Endothelial cell of umbilical vein (primary cell): ENCODE data around the gene ZBTB48. TPM values are rescaled to one million over a fixed set of nuclear protein-coding genes. Genes with fewer than 3 reads are reported as not detected.

Source experiments
- BruUV-seq: library from RNA; stranded (reverse); fragments of 400-500 nt; replicated peaks from 2 replicates; lab custom pipeline; 2021; lab: Mats Ljungman, UMichigan
- CTCF ChIA-PET: fragments of 300-600, 350-600 bp; sonication (Branson Sonifier 250); formaldehyde crosslinking; loops from one replicate; lab custom pipeline; 2021; ENCODE audit warnings: antibody characterized with exemption, inconsistent platforms; lab: Charles Lee
- POLR2A ChIA-PET: fragments of 300-600, 350-600 bp; sonication (Branson Sonifier 250); formaldehyde crosslinking; loops from one replicate; lab custom pipeline; 2021; ENCODE audit warnings: antibody characterized with exemption, inconsistent platforms; lab: Charles Lee
- DNase-seq: peaks from one replicate; pipeline ENCODE4 v3.0.0-alpha.2; 2011; ENCODE audit warnings: low read depth, low spot score
- FAIRE-seq: peaks from 2 replicates; lab custom pipeline; 2011; peaks lifted over from hg19 to GRCh38; lab: Jason Lieb, UNC
- H2AFZ ChIP-seq: 2 replicates; pipeline ENCODE4 v1.6.0; 2012; ENCODE audit warnings: low read depth, low read length, control low read depth, inconsistent platforms
- H3K27ac ChIP-seq: 2 replicates; pipeline ENCODE4 v1.5.1; 2011; ENCODE audit warnings: low read depth, mild to moderate bottlenecking, control low read depth, low read length, moderate library complexity; ENCODE audit not compliant: insufficient read depth
- H3K27me3 ChIP-seq, 2 experiments: 2 replicates each; pipeline versions ENCODE4 v1.6.0 to v1.6.1; 2011; ENCODE audit warnings: low read length in 2 of 2, mixed read lengths in 1 of 2; ENCODE audit not compliant: control insufficient read depth in 2 of 2, insufficient read depth in 2 of 2
- H3K36me3 ChIP-seq, 2 experiments: 2 replicates in 1 of 2; 3 replicates in 1 of 2; pipeline ENCODE4 v1.5.1; 2011; ENCODE audit warnings: low read length in 2 of 2, mild to moderate bottlenecking in 1 of 2, moderate library complexity in 1 of 2; ENCODE audit not compliant: control insufficient read depth in 2 of 2, insufficient read depth in 2 of 2; ENCODE audit errors: extremely low read depth in 1 of 2
- H3K4me1 ChIP-seq: 3 replicates; pipeline ENCODE4 v1.5.1; 2011; ENCODE audit warnings: mild to moderate bottlenecking, low read length; ENCODE audit not compliant: control insufficient read depth, insufficient read depth; ENCODE audit errors: extremely low read depth
- H3K4me2 ChIP-seq: 2 replicates; pipeline ENCODE4 v1.6.1; 2011; ENCODE audit warnings: low read length, control low read depth, mixed read lengths; ENCODE audit not compliant: insufficient read depth
- H3K4me3 ChIP-seq, 3 experiments: fragments of 200-600 bp in 1 of 3; sonication (generic), shearing (Covaris generic) in 1 of 3; replicated peaks in 1 of 3; 2 replicates each; pipeline ENCODE4 v1.5.1; 2011 to 2016; ENCODE audit warnings: control low read depth in 3 of 3, low read length in 3 of 3, mild to moderate bottlenecking in 2 of 3, inconsistent platforms in 1 of 3, low read depth in 1 of 3, moderate library complexity in 1 of 3; ENCODE audit not compliant: insufficient read depth in 1 of 3
- H3K79me2 ChIP-seq: 2 replicates; pipeline ENCODE4 v1.6.0; 2012; ENCODE audit warnings: low read length, inconsistent platforms; ENCODE audit not compliant: control insufficient read depth, insufficient read depth
- H3K9ac ChIP-seq: replicated peaks from 2 replicates; pipeline ENCODE3; 2011; ENCODE audit warnings: low read length, control low read depth; ENCODE audit not compliant: insufficient read depth; ENCODE audit errors: extremely low read depth
- H3K9me1 ChIP-seq: replicated peaks from 3 replicates; pipeline ENCODE4 v1.6.0; 2011; ENCODE audit warnings: mild to moderate bottlenecking, low read length; ENCODE audit not compliant: control insufficient read depth, insufficient read depth; ENCODE audit errors: extremely low read depth
- H3K9me3 ChIP-seq: replicated peaks from 2 replicates; pipeline ENCODE4 v1.5.1; 2012; ENCODE audit warnings: low read length, inconsistent platforms; ENCODE audit not compliant: control insufficient read depth, insufficient read depth
- H4K20me1 ChIP-seq: replicated peaks from 2 replicates; pipeline ENCODE3; 2011; ENCODE audit warnings: mild to moderate bottlenecking, low read length; ENCODE audit not compliant: control insufficient read depth, insufficient read depth; ENCODE audit errors: extremely low read depth
- EZH2 ChIP-seq: IDR thresholded peaks from 2 replicates; pipeline ENCODE4 v1.6.1; 2012; ENCODE audit warnings: borderline replicate concordance, low read depth, mild to moderate bottlenecking, moderate library complexity, low read length, inconsistent platforms; ENCODE audit not compliant: severe bottlenecking
- FOS ChIP-seq: IDR thresholded peaks from 2 replicates; pipeline ENCODE4 v1.6.1; 2011; ENCODE audit warnings: mild to moderate bottlenecking, low read length, moderate library complexity, borderline replicate concordance; ENCODE audit not compliant: insufficient read depth
- GATA2 ChIP-seq: IDR thresholded peaks from 2 replicates; pipeline ENCODE4 v1.7.0; 2011; ENCODE audit warnings: low read depth, mild to moderate bottlenecking, moderate library complexity, mixed read lengths, low read length; ENCODE audit not compliant: insufficient read length, insufficient read depth
- JUN ChIP-seq: IDR thresholded peaks from 2 replicates; pipeline ENCODE4 v1.6.1; 2011; ENCODE audit warnings: borderline replicate concordance, low read depth; ENCODE audit not compliant: insufficient read length, insufficient read depth
- MYC ChIP-seq: IDR thresholded peaks from one replicate; pipeline ENCODE4 v1.6.1; 2011; ENCODE audit warnings: mild to moderate bottlenecking, low read depth, low read length
- POLR2A ChIP-seq: IDR thresholded peaks from 2 replicates; pipeline ENCODE4 v1.6.1; 2012; ENCODE audit warnings: low read depth, mild to moderate bottlenecking, control low read depth, low read length
- POLR2AphosphoS5 ChIP-seq: IDR thresholded peaks from 2 replicates; pipeline ENCODE4 v1.6.1; 2012; ENCODE audit warnings: low read depth, mild to moderate bottlenecking, control low read depth, low read length, moderate library complexity; ENCODE audit not compliant: insufficient read depth
- dilution Hi-C: fragments of 300-500 bp; cut with MboI; formaldehyde crosslinking; loops from one replicate; pipeline ENCODE4 v1.15.0; 2019; ENCODE audit warnings: low sequenced_read_pairs; ENCODE audit not compliant: extremely low pct_ligation_motif_present
- intact Hi-C: fragments of 100-400 bp; cut with micrococcal nuclease; formaldehyde crosslinking; loops from one replicate; pipeline ENCODE4 v1.10.0; 2022
- polyA plus RNA-seq, 4 experiments: library from polyadenylated mRNA; depleted of rRNA in 3 of 4; stranded (reverse) in 3 of 4; unstranded in 1 of 4; fragments of >200 nt; gene quantifications; 2 replicates each; pipeline versions ENCODE4 v1.2.1 to v1.2.3, GENCODE V29; 2011 to 2012; ENCODE audit warnings: missing spikeins in 1 of 4
- total RNA-seq: library from RNA; stranded (reverse); gene quantifications from 2 replicates; pipeline ENCODE4 v1.2.3, GENCODE V29; 2021
- TF ChIP-seq, protein P1 (sequence below), 2 donors: IDR thresholded peaks; 1 replicate in 1 of 2; 2 replicates in 1 of 2; pipeline ENCODE4 v1.5.1; 2011; ENCODE audit warnings: low read length in 2 of 2, mild to moderate bottlenecking in 2 of 2, moderate library complexity in 2 of 2, control low read depth in 1 of 2, inconsistent platforms in 1 of 2, low read depth in 1 of 2; ENCODE audit not compliant: insufficient read depth in 1 of 2; ENCODE audit errors: extremely low read depth in 1 of 2
- TF ChIP-seq, protein P2 (sequence below): IDR thresholded peaks from 2 replicates; pipeline ENCODE4 v1.6.1; 2011; ENCODE audit not compliant: insufficient read depth, insufficient read length

Gene ZBTB48
- total and polyA plus RNA-seq, 2 donors (not counting 3 experiments of a cell fraction or from before 2014, with no cell fraction given): 20.9 to 25.1 TPM

DNA sequence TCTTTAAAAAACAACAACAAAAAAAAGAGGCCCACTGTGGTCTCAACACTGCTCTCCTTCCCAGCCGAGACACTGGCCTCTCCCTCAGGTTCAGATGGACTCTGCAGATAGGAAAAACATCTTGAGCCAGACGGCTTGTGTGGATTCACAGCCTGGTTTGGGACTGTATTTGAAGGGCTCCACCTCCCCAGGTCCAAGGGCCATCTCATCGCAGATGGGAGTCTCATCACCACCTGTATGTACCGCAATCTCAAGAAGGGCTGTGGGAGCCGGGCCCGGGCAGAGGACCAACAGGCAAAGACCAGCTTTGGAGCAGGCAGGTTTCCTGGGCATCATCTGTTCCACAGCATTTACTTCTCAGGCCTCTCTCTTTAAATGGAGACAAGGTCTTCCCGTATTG is 10.3 kb downstream of the ZBTB48 start:
- no peaks in the 10 kb centered on the region for H3K79me2 ChIP-seq
- DNase-seq: no peak
- H3K4me2 ChIP-seq: no peak overlapping the region
- no peaks in the 10 kb centered on the region for H4K20me1 ChIP-seq
- no peaks in the 10 kb centered on the region for H3K9me3 ChIP-seq
- dilution Hi-C loops (no loop called here), intact Hi-C loops (no loop called here)
- TF ChIP-seq POLR2AphosphoS5: peak; percentile 20
- TF ChIP-seq, protein P1, sequence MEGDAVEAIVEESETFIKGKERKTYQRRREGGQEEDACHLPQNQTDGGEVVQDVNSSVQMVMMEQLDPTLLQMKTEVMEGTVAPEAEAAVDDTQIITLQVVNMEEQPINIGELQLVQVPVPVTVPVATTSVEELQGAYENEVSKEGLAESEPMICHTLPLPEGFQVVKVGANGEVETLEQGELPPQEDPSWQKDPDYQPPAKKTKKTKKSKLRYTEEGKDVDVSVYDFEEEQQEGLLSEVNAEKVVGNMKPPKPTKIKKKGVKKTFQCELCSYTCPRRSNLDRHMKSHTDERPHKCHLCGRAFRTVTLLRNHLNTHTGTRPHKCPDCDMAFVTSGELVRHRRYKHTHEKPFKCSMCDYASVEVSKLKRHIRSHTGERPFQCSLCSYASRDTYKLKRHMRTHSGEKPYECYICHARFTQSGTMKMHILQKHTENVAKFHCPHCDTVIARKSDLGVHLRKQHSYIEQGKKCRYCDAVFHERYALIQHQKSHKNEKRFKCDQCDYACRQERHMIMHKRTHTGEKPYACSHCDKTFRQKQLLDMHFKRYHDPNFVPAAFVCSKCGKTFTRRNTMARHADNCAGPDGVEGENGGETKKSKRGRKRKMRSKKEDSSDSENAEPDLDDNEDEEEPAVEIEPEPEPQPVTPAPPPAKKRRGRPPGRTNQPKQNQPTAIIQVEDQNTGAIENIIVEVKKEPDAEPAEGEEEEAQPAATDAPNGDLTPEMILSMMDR (IDR thresholded peaks at IDR 0.05; ENCODE audit: extremely low read depth in 1 of 2, insufficient read depth in 1 of 2, low read depth in 1 of 2, low read length in 2 of 2): no peak
- H3K27me3 ChIP-seq: no peaks in the 10 kb centered on the region
- H2AFZ ChIP-seq: no peak overlapping the region
- H3K4me3 ChIP-seq: no peak overlapping the region
- no peak overlapping the region for H3K27ac ChIP-seq
- H3K9me1 ChIP-seq: no peaks in the 10 kb centered on the region
- CTCF ChIA-PET: interaction anchor here (0.7 kb wide), 1 partner anchor 18 kb away, joined by 3 read pairs; no protein-coding TSS in a partner anchor
- no peak overlapping the region for H3K9ac ChIP-seq
- peaks cover 2 to 35% of the 10 kb centered on the region in 2 experiments for H3K36me3 ChIP-seq
- POLR2A ChIA-PET: interaction anchor here (0.6 to 1.2 kb wide), 2 partner anchors 10 to 42 kb away, joined by 4 to 5 read pairs; no protein-coding TSS in a partner anchor
- no peaks in the 10 kb centered on the region for H3K4me1 ChIP-seq
- BruUV-seq: no TSS peak
- no peak for FAIRE-seq

DNA sequence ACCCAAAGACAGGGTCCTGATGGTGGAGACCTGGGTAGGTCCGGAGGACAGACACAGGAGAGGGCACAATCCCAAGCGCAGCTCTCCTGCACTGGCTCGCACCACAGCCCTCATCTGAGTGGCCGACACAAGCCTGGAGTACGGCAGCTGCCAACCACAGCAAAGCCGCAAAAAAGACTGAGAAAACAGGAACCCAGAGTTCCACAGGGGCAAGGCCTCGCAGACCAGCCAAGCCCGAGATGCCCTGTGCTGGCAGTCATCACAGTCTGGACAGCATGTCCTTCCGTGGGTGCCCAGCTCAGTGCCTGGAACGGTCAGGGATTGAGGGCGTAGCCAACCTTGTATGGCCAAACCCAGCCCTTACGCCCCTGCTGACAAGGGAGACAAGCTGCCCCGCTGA is 11.4 kb downstream of the ZBTB48 start:
- TF ChIP-seq EZH2: no peak
- TF ChIP-seq, protein P2, sequence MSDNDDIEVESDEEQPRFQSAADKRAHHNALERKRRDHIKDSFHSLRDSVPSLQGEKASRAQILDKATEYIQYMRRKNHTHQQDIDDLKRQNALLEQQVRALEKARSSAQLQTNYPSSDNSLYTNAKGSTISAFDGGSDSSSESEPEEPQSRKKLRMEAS: no peak
- no peak for TF ChIP-seq POLR2A
- no peak for TF ChIP-seq MYC
- TF ChIP-seq, protein P1 (IDR thresholded peaks at IDR 0.05; ENCODE audit: extremely low read depth in 1 of 2, insufficient read depth in 1 of 2, low read depth in 1 of 2, low read length in 2 of 2): no peak
- no peak for TF ChIP-seq JUN
- no peak for TF ChIP-seq FOS
- TF ChIP-seq POLR2AphosphoS5: no peak
- no peak for TF ChIP-seq GATA2
- Histone ChIP-seq H3K36me3 (peaks cover 4 to 40% of the 10 kb centered on the region in 2 experiments), H3K79me2 (peaks cover 4% of the 10 kb centered on the region), H3K27me3 (no peaks in the 10 kb centered on the region), H3K4me3 (no peak overlapping the region), H4K20me1 (no peaks in the 10 kb centered on the region), H3K27ac (no peak overlapping the region), H3K4me1 (no peaks in the 10 kb centered on the region), H3K4me2 (no peak overlapping the region), H3K9me1 (no peaks in the 10 kb centered on the region), H2AFZ (no peak overlapping the region), H3K9ac (no peak overlapping the region), H3K9me3 (no peaks in the 10 kb centered on the region)
- BruUV-seq: no TSS peak
- ChIA-PET CTCF (no interaction called here), POLR2A (no interaction called here)
- DNase-seq (peak; percentile 10), FAIRE-seq (no peak)
- intact Hi-C loops (no loop called here), dilution Hi-C loops (no loop called here)
